ENCODE data around the gene SRBD1.

DNA sequence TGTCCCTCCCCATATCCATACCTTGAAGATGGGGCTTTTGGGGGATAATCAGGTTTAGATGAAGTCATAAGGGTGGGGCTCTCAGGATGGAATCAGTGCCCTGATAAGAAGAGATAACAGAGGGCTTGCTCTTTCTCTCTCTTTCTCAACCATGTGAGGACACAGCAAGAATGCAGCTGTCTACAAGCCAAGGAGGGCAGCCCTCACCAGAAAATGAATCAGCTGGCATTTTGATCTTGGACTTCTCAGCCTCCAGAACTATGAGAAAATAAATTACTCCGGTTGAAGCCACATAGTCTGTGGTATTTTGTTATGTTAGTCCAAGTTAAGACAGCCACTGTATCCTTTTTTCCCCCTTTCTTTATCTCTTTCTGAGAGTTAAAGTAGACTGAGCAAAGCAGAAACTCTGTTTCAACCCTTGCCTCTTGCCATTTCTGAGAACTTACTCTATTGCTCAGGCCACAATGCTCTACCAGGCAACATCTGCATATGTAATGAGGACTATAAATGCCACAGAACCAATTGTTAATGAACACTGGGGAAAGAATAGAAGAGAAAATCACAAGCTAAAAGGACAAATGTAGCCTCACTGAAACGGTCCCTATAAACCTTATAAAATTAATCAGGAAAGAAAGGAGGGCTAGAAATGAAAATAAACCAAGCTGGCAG lies 56.9 kb downstream of the SRBD1 start:
- TF ChIP-seq CTCF (IDR thresholded peaks at IDR 0.05) (no peak), POLR2A (IDR thresholded peaks at IDR 0.05) (no peak), POLR2AphosphoS5 (IDR thresholded peaks at IDR 0.05; ENCODE audit: insufficient read depth in 1 of 2, low read depth in 1 of 2) (no peak)
